ENCODE results near the gene C20orf204. TPM values are rescaled to one million over a fixed set of nuclear protein-coding genes. Genes with fewer than 3 reads are reported as not detected.
A peak's percentile ranks its signal among the peaks of the same experiment; 100 is the strongest.

C20orf204 gene
- total and polyA plus RNA-seq, 10 of the 15 experiments (the other 5 are each of a cell fraction or from before 2014, with no cell fraction given) = 0.24 to 56.0 (median 12.4) TPM

DNA sequence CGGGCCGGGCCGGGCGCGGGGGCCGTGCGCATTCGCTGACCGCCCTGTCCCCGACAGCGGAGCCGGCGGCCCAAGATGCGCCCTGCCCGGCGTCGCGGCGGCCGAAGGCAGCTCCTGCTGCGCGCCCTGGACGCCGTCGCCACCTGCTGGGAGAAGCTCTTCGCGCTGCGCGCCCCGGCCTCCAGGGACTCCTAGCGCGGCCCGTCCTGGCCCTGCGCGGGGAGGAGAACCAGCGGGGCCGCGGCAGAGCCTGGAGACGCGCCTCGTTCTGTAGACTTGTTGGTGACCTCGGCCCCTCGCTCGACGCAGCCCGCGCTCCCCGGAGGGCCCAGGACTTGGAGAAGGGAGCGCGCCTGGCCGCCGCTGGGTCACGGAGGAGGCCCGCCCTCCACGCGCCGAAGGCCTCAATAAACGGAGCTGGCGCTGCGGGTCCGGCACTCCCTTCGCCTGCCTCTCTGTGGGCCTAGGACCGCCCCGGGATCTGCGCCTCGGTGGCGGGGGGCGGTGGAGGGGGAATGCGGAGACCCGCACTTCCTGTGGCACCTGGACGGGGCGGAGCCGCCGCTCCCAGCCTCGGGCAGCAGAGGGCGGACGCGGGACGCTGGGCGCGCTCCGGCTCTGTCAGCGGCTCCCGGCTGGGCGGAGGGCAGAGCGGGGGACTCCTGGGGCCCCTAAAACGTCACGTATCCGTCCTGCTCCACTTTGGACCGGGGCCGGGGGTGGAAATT, 2.7 kb downstream of the C20orf204 start:
- in situ Hi-C loops (cut with MboI) (no loop called here), intact Hi-C loops (cut with micrococcal nuclease; ENCODE audit: unreplicated experiment) (loop anchor here (1.0 to 2.0 kb wide), 3 partner anchors 18 to 82 kb away; no protein-coding TSS in a partner anchor)
- H3K79me2 ChIP-seq (ENCODE audit: control insufficient read depth, insufficient read depth, low read length) = peaks cover 4% of the 10 kb centered on the region
- H4K20me1 ChIP-seq (ENCODE audit: control insufficient read depth, insufficient read depth) = no peaks in the 10 kb centered on the region
- DNase-seq (ENCODE audit: low read depth, low spot score) (no peak), ATAC-seq (peak; percentile 68), FAIRE-seq (no peak)
- no peaks in the 10 kb centered on the region for H3K27me3 ChIP-seq (replicated peaks in 1 of 2; ENCODE audit: control insufficient read depth in 2 of 2, insufficient read depth in 2 of 2, low read length in 1 of 2)
- peak overlapping the region; percentile 69 for H3K27ac ChIP-seq (ENCODE audit: control insufficient read depth, insufficient read depth)
- ChIA-PET RAD21 (ENCODE audit: unreplicated experiment) (interaction anchor here (0.7 to 7.1 kb wide), 22 partner anchors 16 to 501 kb away, joined by 3 to 92 read pairs (median 4); partner anchors contain the start of genes NPBWR2, OPRL1, PRPF6 and PTK6), CTCF (interaction anchor here (0.6 to 9.1 kb wide), 28 partner anchors 11 to 517 kb away, joined by 3 to 108 read pairs (median 4); partner anchors contain the start of genes OPRL1, PRPF6, RGS19 and RTEL1), SMC1A (ENCODE audit: uncharacterized antibody, unreplicated experiment) (interaction anchor here (0.6 to 6.1 kb wide), 11 partner anchors 9 to 81 kb away, joined by 3 to 52 read pairs (median 3); partner anchors contain the start of genes OPRL1, PRPF6, RGS19 and SAMD10), POLR2A (interaction anchor here (0.6 to 7.2 kb wide), 11 partner anchors 15 to 501 kb away, joined by 3 to 63 read pairs (median 5); partner anchors contain the start of genes PRPF6, PTK6, SAMD10 and TCEA2)
- peaks cover 4 to 6% of the 10 kb centered on the region in 2 experiments; a peak in 3 of 4 replicates for H3K36me3 ChIP-seq (ENCODE audit: control insufficient read depth in 2 of 2, insufficient read depth in 2 of 2, low read length in 1 of 2)
- H2AFZ ChIP-seq (ENCODE audit: control insufficient read depth, low read depth, low read length) = peak overlapping the region; percentile 64
- H3K4me3 ChIP-seq = peak overlapping the region; percentile 58
- peak overlapping the region; percentile 70 for H3K4me2 ChIP-seq (ENCODE audit: control insufficient read depth, insufficient read depth)
- H3K4me1 ChIP-seq (ENCODE audit: control insufficient read depth, insufficient read depth, low read length) = peaks cover 51% of the 10 kb centered on the region
- H3K9ac ChIP-seq (ENCODE audit: control insufficient read depth, insufficient read depth, low read length) = peak overlapping the region; percentile 64
- no TSS peak for BruUV-seq (replicated peaks)
- H3K9me3 ChIP-seq (replicated peaks; ENCODE audit: control insufficient read depth, insufficient read depth, low read length) = no peaks in the 10 kb centered on the region
- 2% methylated on average over 86 of the region's 91 CpGs for WGBS (ENCODE audit: insufficient coverage, insufficient replicate concordance, low lambda C conversion rate, missing lambda C conversion rate)
- TF ChIP-seq IRF4 (IDR thresholded peaks at IDR 0.05; ENCODE audit: low read depth, low read length) (no peak), CBX3 (IDR thresholded peaks at IDR 0.05; ENCODE audit: borderline replicate concordance, low read depth) (no peak), RB1 (IDR thresholded peaks at IDR 0.05; ENCODE audit: borderline replicate concordance) (peak; percentile 91; the same call in 1 of the 2 replicates), DPF2 (IDR thresholded peaks at IDR 0.05) (peak; percentile 86), LARP7 (IDR thresholded peaks at IDR 0.05) (peak; percentile 97), BACH1 (IDR thresholded peaks at IDR 0.05; ENCODE audit: borderline replicate concordance) (peak; percentile 66), SMARCA5 (IDR thresholded peaks at IDR 0.05) (peak; percentile 94), ZNF217 (IDR thresholded peaks at IDR 0.05) (peak; percentile 40; the same call in 1 of the 2 replicates), SP1 (IDR thresholded peaks at IDR 0.05; ENCODE audit: low read depth, low read length) (no peak), RELA (IDR thresholded peaks at IDR 0.05; ENCODE audit: borderline replicate concordance, partially characterized antibody) (peak; percentile 43), STAT1 (conservative IDR thresholded peaks at IDR 0.05) (peak; percentile 63; the same call in 1 of the 2 replicates), SMC3 (IDR thresholded peaks at IDR 0.05; ENCODE audit: borderline replicate concordance, low read length) (peak; percentile 61), PAX5 (IDR thresholded peaks at IDR 0.05; ENCODE audit: borderline replicate concordance, low read depth, low read length) (peak; percentile 31; the same call in 1 of the 2 replicates), HCFC1 (IDR thresholded peaks at IDR 0.05; ENCODE audit: low read length) (peak; percentile 24; the same call in 1 of the 2 replicates), NFYA (IDR thresholded peaks at IDR 0.05; ENCODE audit: borderline replicate concordance, low read depth, low read length) (no peak)
- TF ChIP-seq, protein P1, sequence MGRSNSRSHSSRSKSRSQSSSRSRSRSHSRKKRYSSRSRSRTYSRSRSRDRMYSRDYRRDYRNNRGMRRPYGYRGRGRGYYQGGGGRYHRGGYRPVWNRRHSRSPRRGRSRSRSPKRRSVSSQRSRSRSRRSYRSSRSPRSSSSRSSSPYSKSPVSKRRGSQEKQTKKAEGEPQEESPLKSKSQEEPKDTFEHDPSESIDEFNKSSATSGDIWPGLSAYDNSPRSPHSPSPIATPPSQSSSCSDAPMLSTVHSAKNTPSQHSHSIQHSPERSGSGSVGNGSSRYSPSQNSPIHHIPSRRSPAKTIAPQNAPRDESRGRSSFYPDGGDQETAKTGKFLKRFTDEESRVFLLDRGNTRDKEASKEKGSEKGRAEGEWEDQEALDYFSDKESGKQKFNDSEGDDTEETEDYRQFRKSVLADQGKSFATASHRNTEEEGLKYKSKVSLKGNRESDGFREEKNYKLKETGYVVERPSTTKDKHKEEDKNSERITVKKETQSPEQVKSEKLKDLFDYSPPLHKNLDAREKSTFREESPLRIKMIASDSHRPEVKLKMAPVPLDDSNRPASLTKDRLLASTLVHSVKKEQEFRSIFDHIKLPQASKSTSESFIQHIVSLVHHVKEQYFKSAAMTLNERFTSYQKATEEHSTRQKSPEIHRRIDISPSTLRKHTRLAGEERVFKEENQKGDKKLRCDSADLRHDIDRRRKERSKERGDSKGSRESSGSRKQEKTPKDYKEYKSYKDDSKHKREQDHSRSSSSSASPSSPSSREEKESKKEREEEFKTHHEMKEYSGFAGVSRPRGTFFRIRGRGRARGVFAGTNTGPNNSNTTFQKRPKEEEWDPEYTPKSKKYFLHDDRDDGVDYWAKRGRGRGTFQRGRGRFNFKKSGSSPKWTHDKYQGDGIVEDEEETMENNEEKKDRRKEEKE (IDR thresholded peaks at IDR 0.05) = no peak
- TF ChIP-seq, protein P2, sequence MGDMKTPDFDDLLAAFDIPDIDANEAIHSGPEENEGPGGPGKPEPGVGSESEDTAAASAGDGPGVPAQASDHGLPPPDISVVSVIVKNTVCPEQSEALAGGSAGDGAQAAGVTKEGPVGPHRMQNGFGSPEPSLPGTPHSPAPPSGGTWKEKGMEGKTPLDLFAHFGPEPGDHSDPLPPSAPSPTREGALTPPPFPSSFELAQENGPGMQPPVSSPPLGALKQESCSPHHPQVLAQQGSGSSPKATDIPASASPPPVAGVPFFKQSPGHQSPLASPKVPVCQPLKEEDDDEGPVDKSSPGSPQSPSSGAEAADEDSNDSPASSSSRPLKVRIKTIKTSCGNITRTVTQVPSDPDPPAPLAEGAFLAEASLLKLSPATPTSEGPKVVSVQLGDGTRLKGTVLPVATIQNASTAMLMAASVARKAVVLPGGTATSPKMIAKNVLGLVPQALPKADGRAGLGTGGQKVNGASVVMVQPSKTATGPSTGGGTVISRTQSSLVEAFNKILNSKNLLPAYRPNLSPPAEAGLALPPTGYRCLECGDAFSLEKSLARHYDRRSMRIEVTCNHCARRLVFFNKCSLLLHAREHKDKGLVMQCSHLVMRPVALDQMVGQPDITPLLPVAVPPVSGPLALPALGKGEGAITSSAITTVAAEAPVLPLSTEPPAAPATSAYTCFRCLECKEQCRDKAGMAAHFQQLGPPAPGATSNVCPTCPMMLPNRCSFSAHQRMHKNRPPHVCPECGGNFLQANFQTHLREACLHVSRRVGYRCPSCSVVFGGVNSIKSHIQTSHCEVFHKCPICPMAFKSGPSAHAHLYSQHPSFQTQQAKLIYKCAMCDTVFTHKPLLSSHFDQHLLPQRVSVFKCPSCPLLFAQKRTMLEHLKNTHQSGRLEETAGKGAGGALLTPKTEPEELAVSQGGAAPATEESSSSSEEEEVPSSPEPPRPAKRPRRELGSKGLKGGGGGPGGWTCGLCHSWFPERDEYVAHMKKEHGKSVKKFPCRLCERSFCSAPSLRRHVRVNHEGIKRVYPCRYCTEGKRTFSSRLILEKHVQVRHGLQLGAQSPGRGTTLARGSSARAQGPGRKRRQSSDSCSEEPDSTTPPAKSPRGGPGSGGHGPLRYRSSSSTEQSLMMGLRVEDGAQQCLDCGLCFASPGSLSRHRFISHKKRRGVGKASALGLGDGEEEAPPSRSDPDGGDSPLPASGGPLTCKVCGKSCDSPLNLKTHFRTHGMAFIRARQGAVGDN (IDR thresholded peaks at IDR 0.05) = peak; percentile 90

All from GM12878 (cell line).